Type B pancreatic cell (in vitro differentiated cells): ENCODE results near the gene AGT. TPM values are rescaled to one million over a fixed set of nuclear protein-coding genes. Genes with fewer than 3 reads are reported as not detected.

Source experiments
- total RNA-seq: library from RNA; stranded (reverse); gene quantifications from 2 replicates; pipeline ENCODE4 v1.2.1, GENCODE V29; 2021; ENCODE audit warnings: low replicate concordance

The AGT gene
- total RNA-seq, 1 donor from 2014 or later, result 125 TPM

Other genes with a start within 250 kb of the AGT start
- gene COG2, start 71.6 kb downstream of the AGT start, total RNA-seq, result 34.0 and 37.9 TPM in 2 replicates
- 0.72 and 1.1 TPM in 2 replicates for gene CAPN9, start 33.3 kb upstream of the AGT start, total RNA-seq
- 42.1 and 62.5 TPM in 2 replicates for gene C1orf198, start 154.4 kb upstream of the AGT start, total RNA-seq